GM12878 (cell line): ENCODE results near the gene DIPK2A. TPM values are rescaled to one million over a fixed set of nuclear protein-coding genes. Genes with fewer than 3 reads are reported as not detected.
A peak's percentile ranks its signal among the peaks of the same experiment; 100 is the strongest.

ENCODE experiments used
- ATAC-seq: fragments of 200-7000 bp; cut with Tn5 transposase; 3 replicates; pipeline ENCODE4 v1.9.1; 2020; ENCODE audit warnings: mild to moderate bottlenecking, moderate library complexity
- BruUV-seq: library from RNA; stranded (reverse); fragments of 400-500 nt; replicated peaks from 2 replicates; lab custom pipeline; 2021; lab: Mats Ljungman, UMichigan
- CTCF ChIA-PET: fragments of 300-600 bp; sonication (Branson Sonifier 250); formaldehyde crosslinking; extraction: SDS; loops from one replicate; lab custom pipeline; 2021; ENCODE audit warnings: inconsistent platforms; lab: Yijun Ruan, JAX
- POLR2A ChIA-PET: fragments of 350-600 bp; formaldehyde crosslinking; extraction: SDS; loops from one replicate; lab custom pipeline; 2021; ENCODE audit warnings: inconsistent platforms; lab: Charles Lee
- RAD21 ChIA-PET: fragments of 300-600 bp; sonication (Branson Sonifier 250); formaldehyde crosslinking; loops from one replicate; lab custom pipeline; 2023; ENCODE audit warnings: antibody characterized with exemption; ENCODE audit not compliant: unreplicated experiment; lab: Charles Lee
- SMC1A ChIA-PET: fragments of 300-600 bp; sonication (Branson Sonifier 250); formaldehyde crosslinking; loops from one replicate; lab custom pipeline; 2023; ENCODE audit not compliant: unreplicated experiment, uncharacterized antibody; lab: Charles Lee
- DNase-seq: peaks from one replicate; pipeline ENCODE4 v3.0.0-alpha.2; 2011; ENCODE audit warnings: low read depth, low spot score
- FAIRE-seq: peaks from 3 replicates; lab custom pipeline; 2011; peaks lifted over from hg19 to GRCh38; lab: Jason Lieb, UNC
- H2AFZ ChIP-seq: 2 replicates; pipeline ENCODE4 v1.6.0; 2011; ENCODE audit warnings: low read depth, low read length, control low read depth; ENCODE audit not compliant: control insufficient read depth
- H3K27ac ChIP-seq: 2 replicates; pipeline ENCODE4 v1.5.1; 2011; ENCODE audit warnings: control low read depth; ENCODE audit not compliant: control insufficient read depth, insufficient read depth
- H3K27me3 ChIP-seq, 2 experiments: replicated peaks in 1 of 2; 2 replicates each; pipeline versions ENCODE4 v1.6.0 to v1.6.1; 2011; ENCODE audit warnings: low read length in 1 of 2; ENCODE audit not compliant: control insufficient read depth in 2 of 2, insufficient read depth in 2 of 2
- H3K36me3 ChIP-seq, 2 experiments: 2 replicates each; pipeline ENCODE4 v1.5.1; 2011; ENCODE audit warnings: low read length in 1 of 2; ENCODE audit not compliant: control insufficient read depth in 2 of 2, insufficient read depth in 2 of 2
- H3K4me1 ChIP-seq: 2 replicates; pipeline ENCODE4 v1.6.1; 2011; ENCODE audit warnings: mild to moderate bottlenecking, low read length, moderate library complexity, mixed read lengths; ENCODE audit not compliant: control insufficient read depth, insufficient read depth
- H3K4me2 ChIP-seq: 2 replicates; pipeline ENCODE4 v1.6.0; 2011; ENCODE audit warnings: control low read depth; ENCODE audit not compliant: control insufficient read depth, insufficient read depth
- H3K4me3 ChIP-seq: fragments of 200-600 bp; sonication (generic); 2 replicates; pipeline ENCODE4 v1.5.1; 2016
- H3K79me2 ChIP-seq: 2 replicates; pipeline ENCODE4 v1.6.0; 2011; ENCODE audit warnings: low read length; ENCODE audit not compliant: control insufficient read depth, insufficient read depth
- H3K9ac ChIP-seq: 2 replicates; pipeline ENCODE4 v1.8.0; 2011; ENCODE audit warnings: low read length, control low read depth, mixed read lengths; ENCODE audit not compliant: control insufficient read depth, insufficient read depth
- H3K9me3 ChIP-seq: replicated peaks from 3 replicates; pipeline ENCODE4 v1.5.1; 2011; ENCODE audit warnings: mild to moderate bottlenecking, low read length; ENCODE audit not compliant: control insufficient read depth, insufficient read depth
- H4K20me1 ChIP-seq: 2 replicates; pipeline ENCODE4 v1.6.0; 2011; ENCODE audit not compliant: control insufficient read depth, insufficient read depth
- ASH2L ChIP-seq: fragments of 300-600, 200-600 bp; sonication (generic); IDR thresholded peaks from 2 replicates; pipeline ENCODE4 v1.6.1; 2017; ENCODE audit warnings: low read depth, mild to moderate bottlenecking, borderline replicate concordance
- BCL11A ChIP-seq: IDR thresholded peaks from 2 replicates; pipeline ENCODE4 v1.6.1; 2011; ENCODE audit warnings: low read depth, low read length
- ETV6 ChIP-seq, 2 experiments: fragments of 450-650 bp in 1 of 2; IDR thresholded peaks in 1 of 2; conservative IDR thresholded peaks in 1 of 2; 2 replicates each; pipeline ENCODE4 v1.6.1; 2014; ENCODE audit warnings: antibody characterized with exemption in 1 of 2, borderline replicate concordance in 1 of 2, low read depth in 1 of 2, mild to moderate bottlenecking in 1 of 2, moderate library complexity in 1 of 2
- MTA3 ChIP-seq: IDR thresholded peaks from 2 replicates; pipeline ENCODE4 v1.6.1; 2012; ENCODE audit warnings: low read length, inconsistent platforms, borderline replicate concordance
- NFYB ChIP-seq: IDR thresholded peaks from 2 replicates; pipeline ENCODE4 v1.6.1; 2011; ENCODE audit warnings: low read depth, mild to moderate bottlenecking, low read length, improper control_type of control experiment, moderate library complexity; ENCODE audit not compliant: insufficient read depth
- POLR2A ChIP-seq: IDR thresholded peaks from 2 replicates; pipeline ENCODE4 v1.6.1; 2011; ENCODE audit warnings: low read depth, mild to moderate bottlenecking, low read length
- POLR2AphosphoS5 ChIP-seq: IDR thresholded peaks from 2 replicates; pipeline ENCODE4 v1.6.1; 2011; ENCODE audit warnings: mild to moderate bottlenecking, low read length, inconsistent platforms
- RAD21 ChIP-seq: IDR thresholded peaks from 2 replicates; pipeline ENCODE4 v1.6.1; 2011; ENCODE audit warnings: mild to moderate bottlenecking, low read depth, low read length, moderate library complexity; ENCODE audit not compliant: insufficient read depth
- RUNX3 ChIP-seq: IDR thresholded peaks from 2 replicates; pipeline ENCODE4 v1.6.1; 2012; ENCODE audit warnings: low read length, inconsistent platforms
- SIN3A ChIP-seq: IDR thresholded peaks from 2 replicates; pipeline ENCODE4 v1.6.1; 2012; ENCODE audit warnings: low read depth, low read length, improper control_type of control experiment
- SIX5 ChIP-seq: IDR thresholded peaks from 2 replicates; pipeline ENCODE4 v1.6.1; 2011; ENCODE audit warnings: mild to moderate bottlenecking, low read depth, low read length, moderate library complexity; ENCODE audit not compliant: severe bottlenecking
- SMARCA5 ChIP-seq: fragments of 450-650 bp; IDR thresholded peaks from 2 replicates; pipeline ENCODE4 v1.6.1; 2017; ENCODE audit warnings: mild to moderate bottlenecking
- SPI1 ChIP-seq: IDR thresholded peaks from 2 replicates; pipeline ENCODE4 v1.6.1; 2011; ENCODE audit warnings: low read depth, mild to moderate bottlenecking, low read length, moderate library complexity, borderline replicate concordance; ENCODE audit not compliant: insufficient read depth
- SRF ChIP-seq, 2 experiments: IDR thresholded peaks; 2 replicates each; pipeline ENCODE4 v1.6.1; 2011; ENCODE audit warnings: low read depth in 2 of 2, low read length in 2 of 2, mild to moderate bottlenecking in 1 of 2, moderate library complexity in 1 of 2
- STAT3 ChIP-seq: IDR thresholded peaks from 2 replicates; pipeline ENCODE4 v1.6.1; 2011; ENCODE audit warnings: low read depth, low read length, improper control_type of control experiment
- SUPT20H ChIP-seq: IDR thresholded peaks from 2 replicates; pipeline ENCODE4 v1.6.1; 2011; ENCODE audit warnings: low read depth, mild to moderate bottlenecking, low read length, moderate library complexity, borderline replicate concordance; ENCODE audit not compliant: control insufficient read depth
- TAF1 ChIP-seq: IDR thresholded peaks from 2 replicates; pipeline ENCODE4 v1.6.1; 2011; ENCODE audit warnings: mild to moderate bottlenecking, low read depth, low read length, borderline replicate concordance
- TCF7 ChIP-seq: IDR thresholded peaks from 2 replicates; pipeline ENCODE4 v1.6.1; 2014; ENCODE audit warnings: antibody characterized with exemption, borderline replicate concordance
- ZBTB40 ChIP-seq: fragments of 450-650 bp; IDR thresholded peaks from 2 replicates; pipeline ENCODE4 v1.6.1; 2016; ENCODE audit warnings: mild to moderate bottlenecking, moderate library complexity, borderline replicate concordance
- ZNF24 ChIP-seq: fragments of 450-650 bp; IDR thresholded peaks from 2 replicates; pipeline ENCODE4 v1.6.1; 2017; ENCODE audit warnings: antibody characterized with exemption, mild to moderate bottlenecking
- WGBS: methylation state at CpG from one replicate; pipeline ENCODE4 v1.1.6; 2016; ENCODE audit warnings: low lambda C conversion rate; ENCODE audit not compliant: insufficient replicate concordance, insufficient coverage; ENCODE audit errors: missing lambda C conversion rate; 5-methylcytosine and 5-hydroxymethylcytosine counted together
- in situ Hi-C: fragments of 300-500 bp; cut with MboI; formaldehyde crosslinking; loops from 9 replicates; pipeline ENCODE4 v1.14.3; 2018; ENCODE audit warnings: mixed read lengths
- intact Hi-C: fragments of 100-400 bp; cut with micrococcal nuclease; formaldehyde crosslinking; loops from one replicate; pipeline ENCODE4 v1.14.2; 2022; ENCODE audit not compliant: unreplicated experiment
- polyA plus RNA-seq, 11 experiments: library from polyadenylated mRNA; depleted of rRNA in 4 of 11; unstranded in 6 of 11; stranded (reverse) in 5 of 11; fragments of >200 nt; fragmentation: Nextera tagmentation in 4 of 11; fragmentation: Illumina TruSeq in 1 of 11; extraction: Ambion mirVana in 4 of 11; extraction: Trizol in 1 of 11; gene quantifications; 1 replicate in 1 of 11; 2 replicates in 10 of 11; pipeline versions ENCODE4 v1.2.1 to v1.2.3, GENCODE V29; 2011 to 2016; ENCODE audit warnings: inconsistent platforms in 2 of 11, missing spikeins in 2 of 11, low read depth in 1 of 11
- total RNA-seq, 4 experiments: library from RNA; depleted of rRNA in 3 of 4; stranded (reverse); fragments of >200 nt in 3 of 4; fragmentation: Illumina TruSeq in 1 of 4; extraction: Trizol in 1 of 4; gene quantifications; 2 replicates each; pipeline versions ENCODE4 v1.2.1 to v1.2.3, GENCODE V29; 2013 to 2021

Gene DIPK2A
- total and polyA plus RNA-seq, 10 of the 15 experiments (the other 5 are each of a cell fraction or from before 2014, with no cell fraction given) = 4.6 to 36.4 (median 15.0) TPM

- DNase-seq = peak; percentile 53
- no peaks in the 10 kb centered on the region for H3K27me3 ChIP-seq
- in situ Hi-C loops (loop anchor here (10.0 kb wide), 1 partner anchor 461 kb away; no protein-coding TSS in a partner anchor), intact Hi-C loops (loop anchor here (2.0 to 10.0 kb wide), 7 partner anchors 55 to 797 kb away; no protein-coding TSS in a partner anchor)
- SMC1A ChIA-PET = interaction anchor here (0.8 to 5.4 kb wide), 6 partner anchors 10 to 336 kb away, joined by 3 to 53 read pairs (median 4); no protein-coding TSS in a partner anchor
- peak overlapping the region; percentile 95 for H2AFZ ChIP-seq
- peak overlapping the region; percentile 91 for H3K27ac ChIP-seq
- peak overlapping the region; percentile 83 for H3K4me2 ChIP-seq
- no peaks in the 10 kb centered on the region for H3K36me3 ChIP-seq
- BruUV-seq = TSS peak; percentile 73
- H3K4me3 ChIP-seq = peak overlapping the region; percentile 87
- under 1% methylated on average over 28 of the region's 28 CpGs for WGBS
- H3K9me3 ChIP-seq = no peaks in the 10 kb centered on the region
- no peaks in the 10 kb centered on the region for H4K20me1 ChIP-seq
- CTCF ChIA-PET = interaction anchor here (1.5 to 2.9 kb wide), 4 partner anchors 10 to 198 kb away, joined by 3 to 11 read pairs (median 5); no protein-coding TSS in a partner anchor
- RAD21 ChIA-PET = interaction anchor here (0.9 kb wide), 1 partner anchor 154 kb away, joined by 3 read pairs; no protein-coding TSS in a partner anchor
- no peak for ATAC-seq
- H3K4me1 ChIP-seq = no peaks in the 10 kb centered on the region
- peak; percentile 82 for FAIRE-seq
- H3K9ac ChIP-seq = peak overlapping the region; percentile 92
- peaks cover 66% of the 10 kb centered on the region for H3K79me2 ChIP-seq
- POLR2A ChIA-PET = no interaction called here
- TF ChIP-seq ASH2L (0 out of 2 replicates have a peak, but pooled peaks have one; percentile 10), SRF (IDR thresholded peaks at IDR 0.05; ENCODE audit: low read depth in 2 of 2, low read length in 2 of 2) (0 out of 4 replicates have a peak, but pooled peaks of 1 of the 2 experiments have one; percentile 58), RUNX3 (peak; percentile 33), STAT3 (no peak), SIN3A (peak; percentile 32; the same call in 1 of the 2 replicates), SMARCA5 (no peak), ZBTB40 (no peak), POLR2AphosphoS5 (no peak), SPI1 (no peak), SIX5 (no peak), TCF7 (no peak), SUPT20H (no peak), MTA3 (no peak), TAF1 (0 out of 2 replicates have a peak, but pooled peaks have one; percentile 6), NFYB (no peak), ETV6 (conservative IDR thresholded peaks at IDR 0.05 in 1 of 2, IDR thresholded peaks at IDR 0.05 in 1 of 2; ENCODE audit: borderline replicate concordance in 1 of 2, low read depth in 1 of 2) (0 out of 4 replicates have a peak, but pooled peaks of 1 of the 2 experiments have one; percentile 29), POLR2A (no peak), RAD21 (peak; percentile 66), ZNF24 (no peak), BCL11A (0 out of 2 replicates have a peak, but pooled peaks have one; percentile 11)
Observed at GRCh38 chr3:143973259-143974021, 1.8 kb downstream of the DIPK2A start.
